MCF 10A (cell line): ENCODE data around the gene ZBTB7C. TPM values are rescaled to one million over a fixed set of nuclear protein-coding genes. Genes with fewer than 3 reads are reported as not detected.

Source experiments
- BruUV-seq: library from RNA; stranded (reverse); fragments of 400-500 nt; replicated peaks from 2 replicates; lab custom pipeline; 2021; lab: Mats Ljungman, UMichigan
- CTCF ChIA-PET: fragments of 300-600 bp; sonication (Branson Sonifier 250); formaldehyde crosslinking; extraction: SDS; loops from one replicate; lab custom pipeline; 2021; ENCODE audit warnings: antibody characterized with exemption, inconsistent platforms; lab: Yijun Ruan, JAX
- POLR2A ChIA-PET: fragments of 300-600, 350-650 bp; sonication (Branson Sonifier 250); formaldehyde crosslinking; extraction: SDS; loops from one replicate; lab custom pipeline; 2020; ENCODE audit warnings: antibody characterized with exemption, inconsistent platforms; lab: Yijun Ruan, JAX
- DNase-seq: peaks from one replicate; pipeline ENCODE4 v3.0.0-alpha.2; 2018; ENCODE audit not compliant: unreplicated experiment
- H3K27ac Mint-ChIP-seq: one replicate; pipeline ENCODE4 v1.8.0; 2022; ENCODE audit warnings: mild to moderate bottlenecking, low read depth, mixed read lengths; ENCODE audit not compliant: unreplicated experiment
- H3K27me3 Mint-ChIP-seq: one replicate; pipeline ENCODE4 v1.8.0; 2022; ENCODE audit warnings: mixed read lengths; ENCODE audit not compliant: insufficient read depth, unreplicated experiment
- H3K36me3 Mint-ChIP-seq: one replicate; pipeline ENCODE4 v1.8.0; 2022; ENCODE audit warnings: mild to moderate bottlenecking, moderate library complexity, mixed read lengths; ENCODE audit not compliant: insufficient read depth, unreplicated experiment
- H3K4me1 Mint-ChIP-seq: one replicate; pipeline ENCODE4 v1.8.0; 2022; ENCODE audit warnings: mixed read lengths; ENCODE audit not compliant: insufficient read depth, unreplicated experiment
- H3K4me3 Mint-ChIP-seq: one replicate; pipeline ENCODE4 v1.8.0; 2022; ENCODE audit warnings: mild to moderate bottlenecking, moderate library complexity, mixed read lengths; ENCODE audit not compliant: unreplicated experiment
- H3K9me3 Mint-ChIP-seq: one replicate; pipeline ENCODE4 v1.8.0; 2022; ENCODE audit warnings: mixed read lengths; ENCODE audit not compliant: unreplicated experiment
- CTCF ChIP-seq: fragments of 200-600 bp; IDR thresholded peaks from one replicate; pipeline ENCODE4 v1.8.0; 2022; ENCODE audit warnings: antibody characterized with exemption, mild to moderate bottlenecking; ENCODE audit not compliant: unreplicated experiment
- intact Hi-C: fragments of 100-400 bp; cut with micrococcal nuclease; formaldehyde crosslinking; loops from 2 replicates; pipeline ENCODE4 v1.14.1; 2022
- total RNA-seq: library from RNA; stranded (reverse); gene quantifications from 2 replicates; pipeline ENCODE4 v1.2.3, GENCODE V29; 2022

Gene ZBTB7C
- total RNA-seq, 1 experiment from 2014 or later = 0.42 TPM

GRCh38 chr18:48430150-48430549, 21.0 kb upstream of the ZBTB7C start:
- H3K9me3 Mint-ChIP-seq = no peaks in the 10 kb centered on the region
- H3K27me3 Mint-ChIP-seq = peaks cover 44% of the 10 kb centered on the region
- H3K27ac Mint-ChIP-seq = no peak overlapping the region
- POLR2A ChIA-PET = no interaction called here
- TF ChIP-seq CTCF = no peak
- H3K36me3 Mint-ChIP-seq = no peaks in the 10 kb centered on the region
- H3K4me1 Mint-ChIP-seq = no peaks in the 10 kb centered on the region
- DNase-seq = no peak
- no TSS peak for BruUV-seq
- H3K4me3 Mint-ChIP-seq = no peak overlapping the region
- CTCF ChIA-PET = interaction anchor here (2.7 kb wide), 1 partner anchor 16 kb away, joined by 14 read pairs; no protein-coding TSS in a partner anchor
- intact Hi-C loops = no loop called here

GRCh38 chr18:48428475-48429177, 19.4 kb upstream of the ZBTB7C start:
- CTCF ChIA-PET = interaction anchor here (0.6 to 3.4 kb wide), 3 partner anchors 17 to 482 kb away, joined by 3 to 21 read pairs (median 4); no protein-coding TSS in a partner anchor
- Mint-ChIP-seq H3K36me3 (no peaks in the 10 kb centered on the region), H3K27ac (no peak overlapping the region), H3K9me3 (no peaks in the 10 kb centered on the region), H3K4me1 (no peaks in the 10 kb centered on the region), H3K27me3 (peaks cover 55% of the 10 kb centered on the region), H3K4me3 (no peak overlapping the region)
- BruUV-seq = no TSS peak
- TF ChIP-seq CTCF = no peak
- no peak for DNase-seq
- intact Hi-C loops = no loop called here
- POLR2A ChIA-PET = no interaction called here

- no TSS peak for BruUV-seq
- Mint-ChIP-seq H3K4me1 (peaks cover 6% of the 10 kb centered on the region), H3K36me3 (peaks cover 5% of the 10 kb centered on the region), H3K27ac (no peak overlapping the region), H3K9me3 (no peaks in the 10 kb centered on the region), H3K4me3 (no peak overlapping the region), H3K27me3 (peaks cover 59% of the 10 kb centered on the region)
- intact Hi-C loops = no loop called here
- TF ChIP-seq CTCF = no peak
- POLR2A ChIA-PET = no interaction called here
- CTCF ChIA-PET = no interaction called here
- no peak for DNase-seq
Measured at GRCh38 chr18:48422947-48423378, 13.8 kb upstream of the ZBTB7C start.

GRCh38 chr18:48419277-48420022, 10.3 kb upstream of the ZBTB7C start:
- peaks cover 47% of the 10 kb centered on the region for H3K27me3 Mint-ChIP-seq
- no peak for DNase-seq

More at GRCh38 chr18:48419277-48420022, 10.3 kb upstream of the ZBTB7C start:
- H3K36me3 Mint-ChIP-seq = peaks cover 5% of the 10 kb centered on the region
- no TSS peak for BruUV-seq
- H3K9me3 Mint-ChIP-seq = no peaks in the 10 kb centered on the region
- peaks cover 6% of the 10 kb centered on the region for H3K4me1 Mint-ChIP-seq
- intact Hi-C loops = no loop called here
- ChIA-PET POLR2A (no interaction called here), CTCF (interaction anchor here (1.1 to 2.8 kb wide), 3 partner anchors 25 to 395 kb away, joined by 4 to 10 read pairs (median 5); no protein-coding TSS in a partner anchor)
- H3K4me3 Mint-ChIP-seq = no peak overlapping the region
- TF ChIP-seq CTCF = no peak
- H3K27ac Mint-ChIP-seq = no peak overlapping the region
